Dendritic cell treated with granulocyte-macrophage colony-stimulating factor and Interleukin-4, amounts not matched to agents 40 ng/mL and 50 ng/mL, for 4 days (primary cell): ENCODE data around the gene MPV17L.
"Not testable (repeated sequence)": the region's sequence is repeated elsewhere in the genome, so short reads cannot be mapped to it uniquely, and the experiment has no call there.

Experiments
- H3K27ac Mint-ChIP-seq: one replicate; pipeline ENCODE4 v1.8.0; 2022; ENCODE audit warnings: mild to moderate bottlenecking, mixed read lengths
- H3K27me3 Mint-ChIP-seq: one replicate; pipeline ENCODE4 v1.8.0; 2022; ENCODE audit warnings: mild to moderate bottlenecking, mixed read lengths
- H3K36me3 Mint-ChIP-seq: one replicate; pipeline ENCODE4 v1.8.0; 2022; ENCODE audit warnings: low read depth, mixed read lengths
- H3K4me1 Mint-ChIP-seq: one replicate; pipeline ENCODE4 v1.8.0; 2022; ENCODE audit warnings: low read depth, mixed read lengths
- H3K4me3 Mint-ChIP-seq: one replicate; pipeline ENCODE4 v1.8.0; 2022; ENCODE audit warnings: mild to moderate bottlenecking, moderate library complexity, mixed read lengths
- H3K9me3 Mint-ChIP-seq: one replicate; pipeline ENCODE4 v1.8.0; 2022; ENCODE audit warnings: mixed read lengths
- intact Hi-C: fragments of 100-400 bp; cut with micrococcal nuclease; formaldehyde crosslinking; loops from one replicate; pipeline ENCODE4 v1.15.0; 2022

The MPV17L gene

GRCh38 chr16:15395631-15396508 is at the start of gene MPV17L:
Gene MPV17L (plus strand): TSS chr16:15395754. CDS start chr16:15395898, 144 bp downstream.
- H3K36me3 Mint-ChIP-seq, H3K27ac Mint-ChIP-seq, intact Hi-C loops, H3K9me3 Mint-ChIP-seq, H3K4me1 Mint-ChIP-seq: not testable (repeated sequence)
- peaks cover 24% of the 10 kb centered on the region for H3K27me3 Mint-ChIP-seq
- H3K4me3 Mint-ChIP-seq = peak within 1 kb of the TSS; percentile 56

DNA sequence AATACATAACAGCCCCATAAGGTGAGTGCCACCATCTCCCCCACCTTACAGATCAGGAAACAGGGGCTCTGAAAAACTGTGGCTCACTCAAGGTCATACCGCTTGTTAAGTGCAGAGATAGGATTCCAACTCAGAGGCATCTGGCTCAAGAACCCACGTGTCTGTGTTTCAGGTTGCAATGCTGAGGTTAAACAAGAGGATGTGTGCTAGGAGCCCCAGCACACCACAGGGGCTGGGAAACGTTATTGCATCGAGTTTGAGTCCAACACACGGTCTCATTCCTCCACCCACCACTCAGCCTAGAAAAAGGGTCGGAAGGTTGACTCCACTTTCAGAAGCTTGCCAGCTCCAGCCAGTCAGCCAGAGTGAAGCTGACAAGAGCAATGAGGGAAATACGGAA is 46.8 kb upstream of the MPV17L start:
- H3K4me1 Mint-ChIP-seq, H3K27ac Mint-ChIP-seq, H3K9me3 Mint-ChIP-seq, H3K27me3 Mint-ChIP-seq, H3K36me3 Mint-ChIP-seq, H3K4me3 Mint-ChIP-seq, intact Hi-C loops: not testable (repeated sequence)

- intact Hi-C loops, H3K27ac Mint-ChIP-seq, H3K36me3 Mint-ChIP-seq, H3K9me3 Mint-ChIP-seq, H3K4me3 Mint-ChIP-seq, H3K4me1 Mint-ChIP-seq, H3K27me3 Mint-ChIP-seq: not testable (repeated sequence)
These were observed 44.3 kb upstream of the MPV17L start for GRCh38 chr16:15351251-15351650.

DNA sequence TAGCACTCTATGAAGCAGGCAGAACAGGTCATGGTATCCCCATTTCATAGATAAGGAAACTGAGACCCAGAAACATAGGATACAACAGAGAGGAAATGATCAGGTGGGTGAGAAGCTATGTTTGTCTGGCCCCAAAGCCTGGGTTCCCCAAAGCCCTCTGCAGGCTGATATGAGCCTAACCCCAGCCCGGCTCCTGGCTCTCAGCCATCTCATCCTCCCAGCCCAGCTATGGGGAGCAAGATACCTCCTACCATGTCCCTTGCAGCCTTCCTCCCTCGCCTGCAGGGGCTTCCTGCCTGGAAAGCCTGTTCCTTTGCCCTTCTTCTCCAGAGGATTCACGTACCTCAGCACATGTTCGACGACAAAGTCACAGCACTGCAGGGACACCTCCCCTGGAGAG is 43.8 kb upstream of the MPV17L start:
- H3K36me3 Mint-ChIP-seq, H3K27ac Mint-ChIP-seq, H3K4me1 Mint-ChIP-seq, H3K4me3 Mint-ChIP-seq, H3K27me3 Mint-ChIP-seq, H3K9me3 Mint-ChIP-seq, intact Hi-C loops: not testable (repeated sequence)

GRCh38 chr16:15352852-15353251 is 42.7 kb upstream of the MPV17L start:
- H3K4me1 Mint-ChIP-seq, H3K36me3 Mint-ChIP-seq, H3K4me3 Mint-ChIP-seq, intact Hi-C loops, H3K9me3 Mint-ChIP-seq, H3K27ac Mint-ChIP-seq, H3K27me3 Mint-ChIP-seq: not testable (repeated sequence)

- H3K4me3 Mint-ChIP-seq, H3K4me1 Mint-ChIP-seq, H3K36me3 Mint-ChIP-seq, H3K27ac Mint-ChIP-seq, H3K9me3 Mint-ChIP-seq, H3K27me3 Mint-ChIP-seq, intact Hi-C loops: not testable (repeated sequence)
These were observed 40.7 kb upstream of the MPV17L start for GRCh38 chr16:15354846-15355245.

- H3K27ac Mint-ChIP-seq, H3K27me3 Mint-ChIP-seq, H3K4me1 Mint-ChIP-seq, H3K4me3 Mint-ChIP-seq, H3K36me3 Mint-ChIP-seq, intact Hi-C loops, H3K9me3 Mint-ChIP-seq: not testable (repeated sequence)
These were observed 38.1 kb upstream of the MPV17L start for GRCh38 chr16:15357495-15357894.

- intact Hi-C loops = not testable (repeated sequence)
These were observed 17.4 kb upstream of the MPV17L start, which contains the start of gene NPIPA5 for GRCh38 chr16:15378194-15378593. Gene NPIPA5 (minus strand): TSS chr16:15378294. CDS start chr16:15378294, 0 bp downstream.

GRCh38 chr16:15382810-15383209 is 12.7 kb upstream of the MPV17L start:
- intact Hi-C loops, H3K27me3 Mint-ChIP-seq, H3K36me3 Mint-ChIP-seq, H3K4me1 Mint-ChIP-seq, H3K4me3 Mint-ChIP-seq, H3K9me3 Mint-ChIP-seq, H3K27ac Mint-ChIP-seq: not testable (repeated sequence)

More at GRCh38 chr16:15378194-15378593, 17.4 kb upstream of the MPV17L start, which contains the start of gene NPIPA5:
- not testable (repeated sequence) for H3K27me3 Mint-ChIP-seq, H3K4me1 Mint-ChIP-seq, H3K36me3 Mint-ChIP-seq, H3K27ac Mint-ChIP-seq, H3K9me3 Mint-ChIP-seq, H3K4me3 Mint-ChIP-seq

DNA sequence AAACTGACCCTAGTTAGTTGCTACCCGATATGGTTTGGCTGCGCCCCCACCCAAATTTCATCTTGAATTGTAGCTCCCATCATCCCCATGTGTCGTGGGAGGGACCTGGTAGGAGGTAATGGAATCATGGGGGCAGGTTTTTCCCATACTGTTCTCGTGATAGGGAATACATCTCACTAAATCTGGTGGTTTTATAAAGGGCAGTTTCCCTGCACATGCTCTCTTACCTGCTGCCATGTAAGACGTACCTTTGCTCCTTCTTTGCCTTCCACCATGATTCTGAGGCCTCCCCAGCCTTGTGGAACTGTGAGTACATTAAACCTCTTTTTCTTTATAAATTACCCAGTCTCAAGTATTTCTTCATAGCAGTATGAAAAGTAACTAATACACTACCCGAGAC is 7.5 kb upstream of the MPV17L start:
- not testable (repeated sequence) for H3K4me3 Mint-ChIP-seq, H3K36me3 Mint-ChIP-seq

DNA sequence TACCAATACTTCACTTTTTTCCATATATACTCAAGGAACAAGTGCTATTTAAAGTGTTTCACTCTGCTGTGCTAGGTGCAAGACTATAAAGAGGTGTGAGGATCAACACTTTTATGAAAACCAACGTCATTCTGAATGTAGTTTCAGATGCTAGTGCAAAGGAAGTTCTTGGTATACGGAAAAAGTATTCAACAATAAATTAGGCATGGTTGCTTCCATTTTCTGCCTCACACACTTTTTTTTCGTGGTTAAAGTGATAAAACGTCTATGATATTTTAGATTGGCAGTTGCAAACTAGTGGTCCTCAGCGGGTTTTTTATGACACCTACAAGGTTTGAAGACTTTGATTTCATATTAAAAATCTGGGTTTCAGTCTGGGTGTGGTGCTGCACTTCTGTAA is 5.6 kb upstream of the MPV17L start:
- H3K27me3 Mint-ChIP-seq, intact Hi-C loops, H3K4me1 Mint-ChIP-seq, H3K9me3 Mint-ChIP-seq, H3K4me3 Mint-ChIP-seq, H3K27ac Mint-ChIP-seq, H3K36me3 Mint-ChIP-seq: not testable (repeated sequence)

More for the DNA sequence above, 7.5 kb upstream of the MPV17L start:
- intact Hi-C loops, H3K27ac Mint-ChIP-seq, H3K9me3 Mint-ChIP-seq, H3K27me3 Mint-ChIP-seq, H3K4me1 Mint-ChIP-seq: not testable (repeated sequence)

GRCh38 chr16:15393025-15393424 is 2.5 kb upstream of the MPV17L start:
- not testable (repeated sequence) for H3K4me3 Mint-ChIP-seq, H3K36me3 Mint-ChIP-seq
- H3K27me3 Mint-ChIP-seq = peaks cover 24% of the 10 kb centered on the region

GRCh38 chr16:15396509-15396829 is 915 bp downstream of the MPV17L start:
- H3K9me3 Mint-ChIP-seq, H3K4me1 Mint-ChIP-seq, H3K4me3 Mint-ChIP-seq, intact Hi-C loops, H3K27ac Mint-ChIP-seq, H3K36me3 Mint-ChIP-seq: not testable (repeated sequence)
- peaks cover 24% of the 10 kb centered on the region for H3K27me3 Mint-ChIP-seq

More at GRCh38 chr16:15393025-15393424, 2.5 kb upstream of the MPV17L start:
- H3K27ac Mint-ChIP-seq, H3K4me1 Mint-ChIP-seq, intact Hi-C loops, H3K9me3 Mint-ChIP-seq: not testable (repeated sequence)

DNA sequence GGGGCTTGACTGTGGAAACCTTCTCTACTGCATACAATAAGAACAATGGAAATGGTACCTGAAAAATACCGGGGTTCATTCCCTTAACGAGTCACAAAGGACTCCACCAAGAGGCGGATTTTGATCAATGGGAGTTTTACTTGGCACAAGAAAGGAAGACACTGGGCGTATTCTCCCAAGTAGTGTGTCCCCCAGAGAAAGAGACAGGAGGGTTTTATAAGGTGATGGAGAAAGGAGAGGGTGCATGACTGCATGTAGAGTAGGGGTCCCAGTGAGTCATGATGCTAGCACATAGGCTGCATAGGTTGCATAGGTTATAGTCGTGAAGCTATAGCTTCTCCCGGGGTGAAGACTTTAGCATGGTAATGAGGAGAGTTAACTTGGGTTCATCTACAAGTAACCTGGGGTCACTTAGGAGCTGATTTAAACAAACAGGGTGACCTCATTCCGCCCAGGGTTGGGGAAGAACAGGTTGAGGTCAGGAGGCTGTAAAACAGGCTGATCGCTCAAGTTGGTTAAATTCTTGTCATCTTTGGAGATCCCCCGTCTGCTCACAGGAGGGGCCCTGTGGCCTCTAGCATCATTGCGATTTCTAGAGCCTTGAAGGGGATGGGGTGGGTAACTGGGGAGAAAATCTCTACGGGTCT is 1.5 kb downstream of the MPV17L start:
- peaks cover 5% of the 10 kb centered on the region for H3K4me1 Mint-ChIP-seq
- no peaks in the 10 kb centered on the region for H3K36me3 Mint-ChIP-seq
- no peak overlapping the region for H3K27ac Mint-ChIP-seq
- H3K27me3 Mint-ChIP-seq = peaks cover 24% of the 10 kb centered on the region
- intact Hi-C loops = no loop called here
- no peaks in the 10 kb centered on the region for H3K9me3 Mint-ChIP-seq
- H3K4me3 Mint-ChIP-seq = no peak overlapping the region
